UCSD-AML1 (cell line): ENCODE data around the gene BCAS1.

Experiments
- DNase-seq: peaks from one replicate; lab custom pipeline; 2025; ENCODE audit not compliant: unreplicated experiment; lab: John Stamatoyannopoulos, UW

BCAS1 gene

GRCh38 chr20:53895385-53895755 is 175.0 kb downstream of the BCAS1 start:
- no peak for DNase-seq

- no peak for DNase-seq
Measured at GRCh38 chr20:53894707-53895384, 175.5 kb downstream of the BCAS1 start.
